HG02763 (cell line): ENCODE data around the gene AGBL1.
"Not testable (repeated sequence)": the region's sequence is repeated elsewhere in the genome, so short reads cannot be mapped to it uniquely, and the experiment has no call there.

Experiments used
- ATAC-seq: cut with Tn5 transposase; IDR thresholded peaks from one replicate; pipeline ENCODE4 v1.9.1; 2021; ENCODE audit warnings: mild to moderate bottlenecking, moderate library complexity; ENCODE audit not compliant: unreplicated experiment

AGBL1 gene

GRCh38 chr15:86850939-86851338 is 771.3 kb downstream of the AGBL1 start:
- no peak for ATAC-seq

- no peak for ATAC-seq
Measured at GRCh38 chr15:86852741-86853140, 773.1 kb downstream of the AGBL1 start.

GRCh38 chr15:86854176-86854575 is 774.5 kb downstream of the AGBL1 start:
- ATAC-seq: no peak

- ATAC-seq: no peak
Measured at GRCh38 chr15:86855307-86856291, 775.9 kb downstream of the AGBL1 start.

- ATAC-seq: no peak
Measured at GRCh38 chr15:86857701-86858100, 778.0 kb downstream of the AGBL1 start.

- no peak for ATAC-seq
Measured at GRCh38 chr15:86863226-86863915, 783.7 kb downstream of the AGBL1 start.

- ATAC-seq: no peak
Measured at GRCh38 chr15:86865920-86866319, 786.2 kb downstream of the AGBL1 start.

GRCh38 chr15:86870846-86871245 is 791.2 kb downstream of the AGBL1 start:
- ATAC-seq: no peak

GRCh38 chr15:86871964-86872363 is 792.3 kb downstream of the AGBL1 start:
- no peak for ATAC-seq

GRCh38 chr15:86872782-86873181 is 793.1 kb downstream of the AGBL1 start:
- ATAC-seq: no peak

GRCh38 chr15:86875067-86875466 is 795.4 kb downstream of the AGBL1 start:
- no peak for ATAC-seq

GRCh38 chr15:86876387-86876944 is 796.8 kb downstream of the AGBL1 start:
- ATAC-seq: no peak

GRCh38 chr15:86877171-86877631 is 797.5 kb downstream of the AGBL1 start:
- ATAC-seq: no peak

GRCh38 chr15:86878844-86879243 is 799.2 kb downstream of the AGBL1 start:
- not testable (repeated sequence) for ATAC-seq

GRCh38 chr15:86879250-86880229 is 799.9 kb downstream of the AGBL1 start:
- no peak for ATAC-seq

- ATAC-seq: no peak
Measured at GRCh38 chr15:86885616-86886015, 805.9 kb downstream of the AGBL1 start.

GRCh38 chr15:86892774-86893449 is 813.2 kb downstream of the AGBL1 start:
- ATAC-seq: no peak

- no peak for ATAC-seq
Measured at GRCh38 chr15:86894269-86894668, 814.6 kb downstream of the AGBL1 start.

GRCh38 chr15:86903642-86904421 is 824.2 kb downstream of the AGBL1 start:
- no peak for ATAC-seq
